ENCODE results near the gene CPSF4. TPM values are rescaled to one million over a fixed set of nuclear protein-coding genes. Genes with fewer than 3 reads are reported as not detected.

The CPSF4 gene
- total RNA-seq, 1 donor from 2014 or later: 40.5 TPM

DNA sequence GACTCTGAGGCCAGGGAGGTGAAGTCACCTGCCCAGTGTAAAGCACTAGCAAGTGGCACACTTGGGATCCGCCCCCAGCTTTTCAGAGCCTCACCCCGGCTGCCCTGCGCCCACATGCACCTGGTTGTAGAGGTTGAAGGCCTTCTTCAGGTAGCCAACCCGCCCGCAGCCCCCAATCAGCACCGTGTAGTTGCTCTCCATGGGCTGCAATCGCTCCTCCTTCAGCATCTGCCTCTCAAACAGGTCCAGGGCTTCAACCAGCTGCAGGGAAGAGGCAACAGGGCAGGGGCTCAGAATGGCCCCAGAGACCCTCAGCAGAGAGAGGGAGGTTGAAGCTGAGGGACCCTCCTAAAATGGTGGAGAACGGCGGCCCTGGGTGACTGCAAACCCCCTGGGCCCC lies 5.6 kb upstream of the CPSF4 start:
- H3K27me3 Mint-ChIP-seq (ENCODE audit: unreplicated experiment): peaks cover 1% of the 10 kb centered on the region
- peaks cover 22% of the 10 kb centered on the region for H3K36me3 Mint-ChIP-seq (ENCODE audit: low read depth, unreplicated experiment)
- TF ChIP-seq, protein P1, sequence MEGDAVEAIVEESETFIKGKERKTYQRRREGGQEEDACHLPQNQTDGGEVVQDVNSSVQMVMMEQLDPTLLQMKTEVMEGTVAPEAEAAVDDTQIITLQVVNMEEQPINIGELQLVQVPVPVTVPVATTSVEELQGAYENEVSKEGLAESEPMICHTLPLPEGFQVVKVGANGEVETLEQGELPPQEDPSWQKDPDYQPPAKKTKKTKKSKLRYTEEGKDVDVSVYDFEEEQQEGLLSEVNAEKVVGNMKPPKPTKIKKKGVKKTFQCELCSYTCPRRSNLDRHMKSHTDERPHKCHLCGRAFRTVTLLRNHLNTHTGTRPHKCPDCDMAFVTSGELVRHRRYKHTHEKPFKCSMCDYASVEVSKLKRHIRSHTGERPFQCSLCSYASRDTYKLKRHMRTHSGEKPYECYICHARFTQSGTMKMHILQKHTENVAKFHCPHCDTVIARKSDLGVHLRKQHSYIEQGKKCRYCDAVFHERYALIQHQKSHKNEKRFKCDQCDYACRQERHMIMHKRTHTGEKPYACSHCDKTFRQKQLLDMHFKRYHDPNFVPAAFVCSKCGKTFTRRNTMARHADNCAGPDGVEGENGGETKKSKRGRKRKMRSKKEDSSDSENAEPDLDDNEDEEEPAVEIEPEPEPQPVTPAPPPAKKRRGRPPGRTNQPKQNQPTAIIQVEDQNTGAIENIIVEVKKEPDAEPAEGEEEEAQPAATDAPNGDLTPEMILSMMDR (IDR thresholded peaks at IDR 0.05; ENCODE audit: unreplicated experiment): no peak
- no peak overlapping the region for H3K27ac Mint-ChIP-seq (ENCODE audit: unreplicated experiment)
- H3K4me1 Mint-ChIP-seq (ENCODE audit: unreplicated experiment): peaks cover 3% of the 10 kb centered on the region
- H3K4me3 Mint-ChIP-seq (ENCODE audit: unreplicated experiment): peak overlapping the region; percentile 59
- H3K9me3 Mint-ChIP-seq (ENCODE audit: unreplicated experiment): no peaks in the 10 kb centered on the region
- DNase-seq (ENCODE audit: low spot score): no peak

- TF ChIP-seq, protein P1 (IDR thresholded peaks at IDR 0.05; ENCODE audit: unreplicated experiment): no peak
- peaks cover 17% of the 10 kb centered on the region for H3K4me1 Mint-ChIP-seq (ENCODE audit: unreplicated experiment)
- peak overlapping the region; percentile 72 for H3K27ac Mint-ChIP-seq (ENCODE audit: unreplicated experiment)
- H3K36me3 Mint-ChIP-seq (ENCODE audit: low read depth, unreplicated experiment): peaks cover 24% of the 10 kb centered on the region
- peaks cover 4% of the 10 kb centered on the region for H3K27me3 Mint-ChIP-seq (ENCODE audit: unreplicated experiment)
- H3K4me3 Mint-ChIP-seq (ENCODE audit: unreplicated experiment): peak overlapping the region; percentile 98
- no peak for DNase-seq (ENCODE audit: low spot score)
- H3K9me3 Mint-ChIP-seq (ENCODE audit: unreplicated experiment): no peaks in the 10 kb centered on the region
Measured at GRCh38 chr7:99437946-99438572, 684 bp upstream of the CPSF4 start.

DNA sequence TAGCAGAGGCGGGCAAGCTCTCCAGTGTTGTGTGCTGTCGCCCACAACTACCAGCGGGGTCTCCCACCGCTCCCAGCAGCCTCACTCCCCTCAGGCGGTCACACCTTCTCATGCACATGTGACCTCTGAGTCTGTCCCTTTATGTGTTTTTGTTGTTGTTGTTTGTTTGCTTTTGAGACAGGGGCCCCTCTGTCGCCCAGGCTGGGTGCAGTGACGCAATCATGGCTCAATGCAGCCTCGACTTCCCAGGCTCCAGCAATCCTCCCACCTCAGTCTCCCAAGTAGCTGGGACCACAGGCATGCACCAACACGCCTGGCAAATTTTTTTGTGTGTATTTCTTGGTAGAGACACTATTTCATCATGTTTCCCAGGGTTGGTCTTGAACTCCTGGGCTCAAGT lies 1.5 kb downstream of the CPSF4 start:
- no peak for DNase-seq (ENCODE audit: low spot score)
- H3K27me3 Mint-ChIP-seq (ENCODE audit: unreplicated experiment): peaks cover 7% of the 10 kb centered on the region
- peak overlapping the region; percentile 98 for H3K4me3 Mint-ChIP-seq (ENCODE audit: unreplicated experiment)
- peak overlapping the region; percentile 58 for H3K27ac Mint-ChIP-seq (ENCODE audit: unreplicated experiment)
- H3K36me3 Mint-ChIP-seq (ENCODE audit: low read depth, unreplicated experiment): peaks cover 23% of the 10 kb centered on the region
- H3K4me1 Mint-ChIP-seq (ENCODE audit: unreplicated experiment): peaks cover 17% of the 10 kb centered on the region
- H3K9me3 Mint-ChIP-seq (ENCODE audit: unreplicated experiment): no peaks in the 10 kb centered on the region
- TF ChIP-seq, protein P1 (IDR thresholded peaks at IDR 0.05; ENCODE audit: unreplicated experiment): no peak

DNA sequence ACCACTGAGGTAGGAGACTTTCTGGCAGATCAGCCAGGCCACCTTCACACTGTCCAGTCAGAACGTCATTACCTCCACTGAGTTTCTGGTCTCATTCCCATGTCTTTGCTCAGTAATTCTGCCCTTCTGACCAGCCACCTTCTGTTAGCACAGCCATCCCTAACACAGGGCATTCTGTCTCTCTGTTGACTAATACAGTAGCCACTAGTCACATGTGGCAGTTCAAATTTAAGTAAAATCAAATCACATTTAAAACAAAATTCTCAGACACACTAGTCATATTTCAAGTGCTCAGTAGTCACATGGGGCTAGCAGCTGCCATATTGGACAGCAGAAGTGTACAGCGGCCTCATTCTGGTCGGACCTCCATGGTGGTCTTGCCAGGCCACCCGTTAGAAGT lies 7.4 kb downstream of the CPSF4 start:
- Mint-ChIP-seq H3K4me3 (ENCODE audit: unreplicated experiment) (peak overlapping the region; percentile 38), H3K36me3 (ENCODE audit: low read depth, unreplicated experiment) (peaks cover 39% of the 10 kb centered on the region), H3K27ac (ENCODE audit: unreplicated experiment) (no peak overlapping the region), H3K9me3 (ENCODE audit: unreplicated experiment) (no peaks in the 10 kb centered on the region), H3K4me1 (ENCODE audit: unreplicated experiment) (no peaks in the 10 kb centered on the region), H3K27me3 (ENCODE audit: unreplicated experiment) (peaks cover 4% of the 10 kb centered on the region)
- TF ChIP-seq, protein P1 (IDR thresholded peaks at IDR 0.05; ENCODE audit: unreplicated experiment): no peak
- no peak for DNase-seq (ENCODE audit: low spot score)

- peak; percentile 24 for DNase-seq (ENCODE audit: low spot score)
- no peaks in the 10 kb centered on the region for H3K4me1 Mint-ChIP-seq (ENCODE audit: unreplicated experiment)
- H3K27me3 Mint-ChIP-seq (ENCODE audit: unreplicated experiment): peaks cover 4% of the 10 kb centered on the region
- peaks cover 33% of the 10 kb centered on the region for H3K36me3 Mint-ChIP-seq (ENCODE audit: low read depth, unreplicated experiment)
- TF ChIP-seq, protein P1 (IDR thresholded peaks at IDR 0.05; ENCODE audit: unreplicated experiment): no peak
- H3K4me3 Mint-ChIP-seq (ENCODE audit: unreplicated experiment): no peak overlapping the region
- no peaks in the 10 kb centered on the region for H3K9me3 Mint-ChIP-seq (ENCODE audit: unreplicated experiment)
- no peak overlapping the region for H3K27ac Mint-ChIP-seq (ENCODE audit: unreplicated experiment)
Measured at GRCh38 chr7:99447943-99448342, 9.2 kb downstream of the CPSF4 start.
